Stomach (tissue), 9 donors: ENCODE results near the gene SCN8A. TPM values are rescaled to one million over a fixed set of nuclear protein-coding genes. Genes with fewer than 3 reads are reported as not detected.
"Not testable (repeated sequence)": the region's sequence is repeated elsewhere in the genome, so short reads cannot be mapped to it uniquely, and the experiment has no call there.

Source experiments
- DNase-seq, 2 donors: peaks; one replicate each; pipeline versions ENCODE4 v3.0.0 to v3.0.0-alpha.2; 2013 to 2019
- H3K27ac ChIP-seq, 5 donors: fragments of 200-600 bp in 4 of 5; sonication (generic) in 4 of 5; one replicate each; pipeline ENCODE4 v1.5.1; 2013 to 2019; ENCODE audit warnings: mild to moderate bottlenecking in 1 of 5, moderate library complexity in 1 of 5
- H3K27me3 ChIP-seq, 3 donors: fragments of 200-600 bp; sonication (generic); one replicate each; pipeline ENCODE4 v1.5.1; 2017 to 2019; ENCODE audit warnings: mixed run types in 1 of 3
- H3K36me3 ChIP-seq, 4 donors: fragments of 200-600 bp; sonication (generic); 1 replicate in 3 of 4; 2 replicates in 1 of 4; pipeline ENCODE4 v1.5.1; 2016 to 2019
- H3K4me1 ChIP-seq, 4 donors: fragments of 200-600 bp; sonication (generic); one replicate each; pipeline ENCODE4 v1.5.1; 2016 to 2019
- H3K4me3 ChIP-seq, 4 donors: fragments of 200-600 bp; sonication (generic) in 3 of 4; one replicate each; pipeline ENCODE4 v1.5.1; 2016 to 2019; ENCODE audit warnings: mild to moderate bottlenecking in 1 of 4
- H3K9me3 ChIP-seq, 4 donors: fragments of 200-600 bp; sonication (generic); one replicate each; pipeline ENCODE4 v1.5.1; 2016 to 2019
- EP300 ChIP-seq: sonication (generic); formaldehyde crosslinking; IDR thresholded peaks from one replicate; pipeline ENCODE4 v1.6.1; 2017; ENCODE audit warnings: antibody characterized with exemption
- POLR2A ChIP-seq, 4 donors: fragments of 450-650 bp; IDR thresholded peaks; one replicate each; pipeline ENCODE4 v1.6.1; 2016; ENCODE audit warnings: antibody characterized with exemption in 4 of 4, control low read depth in 2 of 4, mild to moderate bottlenecking in 1 of 4, moderate library complexity in 1 of 4
- POLR2AphosphoS5 ChIP-seq, 3 donors: sonication (generic); formaldehyde crosslinking; IDR thresholded peaks; one replicate each; pipeline ENCODE4 v1.6.1; 2016; ENCODE audit warnings: antibody characterized with exemption in 3 of 3
- WGBS, 5 donors: extraction: QIAGEN DNeasy Blood & Tissue Kit in 3 of 5; methylation state at CpG; one replicate each; pipeline versions ENCODE4 v1.1.5 to v1.1.7; 2013 to 2018; 5-methylcytosine and 5-hydroxymethylcytosine counted together
- intact Hi-C: fragments of 100-400 bp; cut with DNase I; formaldehyde crosslinking; loops from one replicate; pipeline ENCODE4 v1.15.1; 2023; ENCODE audit warnings: low total_unique reads
- polyA plus RNA-seq, 3 donors: library from polyadenylated mRNA; stranded (reverse); fragments of 200-250 nt; gene quantifications; one replicate each; pipeline ENCODE4 v1.2.3, GENCODE V29; 2013
- total RNA-seq, 5 donors: library from RNA; depleted of rRNA; stranded (reverse); fragments of >200 nt; gene quantifications; one replicate each; pipeline versions ENCODE4 v1.1.0 to v1.2.3, GENCODE V29; 2014 to 2016
- TF ChIP-seq, protein P1 (sequence below), 7 experiments: fragments of 450-650 bp in 4 of 7; fragments of 200-600 bp in 3 of 7; sonication (generic) in 3 of 7; IDR thresholded peaks; one replicate each; pipeline ENCODE4 v1.5.1; 2016 to 2019; ENCODE audit warnings: antibody characterized with exemption in 7 of 7, control low read depth in 2 of 7, mild to moderate bottlenecking in 1 of 7
- donor health status: healthy with polysubstance abuse.
- donor health status: Bipolar disorder and iron deficiency.
- donor health status: healthy.

The SCN8A gene
- total and polyA plus RNA-seq, 8 donors, result 0.08 to 19.6 (median 1.2) TPM

DNA sequence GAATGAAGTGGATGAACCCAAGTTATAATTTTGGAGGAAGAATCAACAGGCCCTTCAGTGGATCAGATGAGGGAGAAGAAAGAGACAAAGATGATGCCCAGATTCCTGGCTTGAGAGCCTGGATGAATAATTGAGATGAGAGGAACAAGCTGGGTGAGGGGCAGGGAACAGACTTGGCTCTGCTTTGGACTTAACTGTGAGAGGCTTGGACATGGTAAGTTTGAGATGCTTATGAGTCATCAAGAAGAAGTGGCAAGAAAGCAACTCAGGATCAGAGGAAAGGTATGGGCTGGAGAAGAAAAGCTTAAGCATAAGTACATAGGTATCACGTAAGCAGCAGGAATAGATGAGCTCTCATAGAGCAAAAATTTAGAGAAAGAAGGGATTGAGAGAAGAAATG is 202.2 kb downstream of the SCN8A start:
- H3K9me3 ChIP-seq, result no peaks in the 10 kb centered on the region
- 94 to 100% (median 97%) methylated on average over 1 of the region's 1 CpG for WGBS, 5 donors
- H3K36me3 ChIP-seq, result no peaks in the 10 kb centered on the region
- no peak overlapping the region for H3K27ac ChIP-seq
- DNase-seq, result no peak
- no peaks in the 10 kb centered on the region for H3K4me1 ChIP-seq
- no peaks in the 10 kb centered on the region for H3K27me3 ChIP-seq
- no peak for TF ChIP-seq EP300
- TF ChIP-seq, protein P1, sequence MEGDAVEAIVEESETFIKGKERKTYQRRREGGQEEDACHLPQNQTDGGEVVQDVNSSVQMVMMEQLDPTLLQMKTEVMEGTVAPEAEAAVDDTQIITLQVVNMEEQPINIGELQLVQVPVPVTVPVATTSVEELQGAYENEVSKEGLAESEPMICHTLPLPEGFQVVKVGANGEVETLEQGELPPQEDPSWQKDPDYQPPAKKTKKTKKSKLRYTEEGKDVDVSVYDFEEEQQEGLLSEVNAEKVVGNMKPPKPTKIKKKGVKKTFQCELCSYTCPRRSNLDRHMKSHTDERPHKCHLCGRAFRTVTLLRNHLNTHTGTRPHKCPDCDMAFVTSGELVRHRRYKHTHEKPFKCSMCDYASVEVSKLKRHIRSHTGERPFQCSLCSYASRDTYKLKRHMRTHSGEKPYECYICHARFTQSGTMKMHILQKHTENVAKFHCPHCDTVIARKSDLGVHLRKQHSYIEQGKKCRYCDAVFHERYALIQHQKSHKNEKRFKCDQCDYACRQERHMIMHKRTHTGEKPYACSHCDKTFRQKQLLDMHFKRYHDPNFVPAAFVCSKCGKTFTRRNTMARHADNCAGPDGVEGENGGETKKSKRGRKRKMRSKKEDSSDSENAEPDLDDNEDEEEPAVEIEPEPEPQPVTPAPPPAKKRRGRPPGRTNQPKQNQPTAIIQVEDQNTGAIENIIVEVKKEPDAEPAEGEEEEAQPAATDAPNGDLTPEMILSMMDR (IDR thresholded peaks at IDR 0.05), result no peak
- TF ChIP-seq POLR2AphosphoS5 (IDR thresholded peaks at IDR 0.05), result no peak
- TF ChIP-seq POLR2A (IDR thresholded peaks at IDR 0.05), result no peak
- intact Hi-C loops, result no loop called here
- no peak overlapping the region for H3K4me3 ChIP-seq

DNA sequence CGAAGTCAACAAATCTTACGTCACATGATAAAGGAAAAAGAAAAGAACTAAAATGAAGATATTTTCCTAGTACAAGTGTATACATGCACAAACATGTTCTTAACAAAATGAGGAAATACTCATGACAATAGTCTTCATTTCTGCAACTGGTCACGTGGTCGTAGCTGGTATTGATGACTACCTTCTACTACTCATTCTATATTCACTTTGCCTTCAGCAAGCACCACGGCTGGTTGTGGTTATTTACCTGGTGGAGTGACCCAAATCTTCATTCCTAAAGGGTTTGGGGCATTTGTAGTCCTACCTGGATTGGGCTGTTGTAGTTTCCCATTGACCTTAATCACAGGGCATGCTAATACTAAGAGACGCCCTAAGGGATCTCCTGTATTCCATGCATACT is 206.3 kb downstream of the SCN8A start:
- intact Hi-C loops, result no loop called here
- Histone ChIP-seq H3K27ac (no peak overlapping the region), H3K4me1 (no peaks in the 10 kb centered on the region), H3K27me3 (no peaks in the 10 kb centered on the region), H3K9me3 (no peaks in the 10 kb centered on the region), H3K4me3 (no peak overlapping the region), H3K36me3 (no peaks in the 10 kb centered on the region)
- TF ChIP-seq, protein P1 (IDR thresholded peaks at IDR 0.05), result no peak
- no peak for TF ChIP-seq POLR2A (IDR thresholded peaks at IDR 0.05)
- TF ChIP-seq EP300, result no peak
- no peak for TF ChIP-seq POLR2AphosphoS5 (IDR thresholded peaks at IDR 0.05)
- 89 to 97% (median 93%) methylated on average over 6 of the region's 6 CpGs for whole genome bisulfite sequencing, 5 donors
- no peak for DNase-seq

DNA sequence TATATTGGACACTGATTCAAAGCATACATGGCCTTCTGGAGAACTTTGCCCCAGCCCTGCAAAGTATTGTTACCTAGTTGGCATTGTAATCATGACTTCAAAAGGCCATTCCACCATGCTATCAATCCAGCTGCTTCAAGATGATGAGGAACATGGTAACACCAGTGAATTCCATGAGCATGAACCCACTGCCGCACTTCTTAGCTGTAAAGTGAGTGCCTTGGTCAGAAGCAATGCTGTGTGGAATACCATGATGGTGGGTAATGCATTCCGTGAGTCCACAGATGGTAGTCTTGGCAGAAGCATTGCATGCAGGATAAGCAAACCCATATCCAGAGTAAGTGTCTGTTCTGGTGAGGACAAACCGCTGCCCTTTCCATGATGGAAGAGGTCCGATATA is 207.0 kb downstream of the SCN8A start:
- H3K27ac ChIP-seq, H3K4me1 ChIP-seq, H3K9me3 ChIP-seq, H3K27me3 ChIP-seq, H3K4me3 ChIP-seq, intact Hi-C loops, H3K36me3 ChIP-seq, DNase-seq: not testable (repeated sequence)
- 84 to 100% (median 97%) methylated on average over 4 of the region's 4 CpGs for WGBS, 5 donors

DNA sequence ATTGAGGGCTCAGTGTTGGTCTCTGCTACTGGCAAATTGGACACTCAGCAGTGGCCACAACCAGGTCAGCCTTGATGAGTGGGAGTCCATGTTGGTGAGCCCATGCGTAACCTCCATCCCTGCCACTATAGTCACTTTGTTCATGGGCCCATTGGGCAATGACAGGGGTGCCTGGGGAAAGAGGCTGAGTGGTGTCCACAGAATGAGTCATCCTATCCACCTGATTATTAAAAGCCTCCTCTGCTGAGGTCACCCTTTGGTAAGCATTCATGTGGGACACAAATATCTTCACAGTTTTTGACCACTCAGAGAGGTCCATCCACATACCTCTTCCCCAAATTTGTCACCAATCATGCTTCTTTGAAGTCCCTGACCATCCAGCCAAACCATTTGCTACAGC is 207.5 kb downstream of the SCN8A start:
- intact Hi-C loops, result no loop called here
- no peak overlapping the region for H3K27ac ChIP-seq
- H3K36me3 ChIP-seq, result no peaks in the 10 kb centered on the region
- WGBS, 5 donors, result 93 to 100% (median 98%) methylated on average over 1 of the region's 1 CpG
- no peak for TF ChIP-seq EP300
- no peak for TF ChIP-seq POLR2AphosphoS5 (IDR thresholded peaks at IDR 0.05)
- TF ChIP-seq POLR2A (IDR thresholded peaks at IDR 0.05), result no peak
- TF ChIP-seq, protein P1 (IDR thresholded peaks at IDR 0.05), result no peak
- no peak overlapping the region for H3K4me3 ChIP-seq
- H3K9me3 ChIP-seq, result no peaks in the 10 kb centered on the region
- DNase-seq, result no peak
- no peaks in the 10 kb centered on the region for H3K4me1 ChIP-seq
- no peaks in the 10 kb centered on the region for H3K27me3 ChIP-seq

DNA sequence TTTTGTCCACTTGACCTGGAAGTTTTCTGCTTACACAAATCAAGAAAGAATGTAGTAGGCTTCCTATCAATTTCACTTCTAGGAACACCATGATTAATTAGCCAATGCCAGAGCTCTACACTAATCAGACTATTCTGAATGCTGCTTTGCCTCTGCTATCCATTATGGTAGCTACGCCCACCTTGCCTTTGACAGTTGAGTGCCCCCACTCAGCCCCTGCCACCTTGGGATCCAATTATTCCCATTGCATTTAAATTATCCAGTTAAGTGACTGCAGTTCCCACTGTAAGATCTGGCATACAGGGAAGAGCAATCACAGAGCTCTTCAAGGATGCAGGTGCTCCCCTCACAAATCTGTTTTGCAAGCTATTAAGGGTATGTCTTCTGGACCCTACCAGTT is 210.0 kb downstream of the SCN8A start:
- Histone ChIP-seq H3K27me3 (no peaks in the 10 kb centered on the region), H3K27ac (no peak overlapping the region), H3K4me3 (no peak overlapping the region), H3K9me3 (no peaks in the 10 kb centered on the region), H3K36me3 (no peaks in the 10 kb centered on the region), H3K4me1 (no peaks in the 10 kb centered on the region)
- WGBS, 5 donors, result 87 to 100% (median 96%) methylated on average over 1 of the region's 1 CpG
- TF ChIP-seq, protein P1 (IDR thresholded peaks at IDR 0.05), result no peak
- TF ChIP-seq POLR2AphosphoS5 (IDR thresholded peaks at IDR 0.05) (no peak), POLR2A (IDR thresholded peaks at IDR 0.05) (no peak), EP300 (no peak)
- intact Hi-C loops, result no loop called here
- no peak for DNase-seq
